ENCODE data around the gene ANO10.
"Not testable (repeated sequence)": the region's sequence is repeated elsewhere in the genome, so short reads cannot be mapped to it uniquely, and the experiment has no call there.

Gene ANO10

GRCh38 chr3:43462566-43462965 lies 159.2 kb downstream of the ANO10 start:
- DNase-seq, result not testable (repeated sequence)

- no peak for DNase-seq
Observed at GRCh38 chr3:43461345-43461744, 160.5 kb downstream of the ANO10 start.

- DNase-seq, result not testable (repeated sequence)
Observed at GRCh38 chr3:43457038-43457437, 164.8 kb downstream of the ANO10 start.

- no peak for DNase-seq
Observed at GRCh38 chr3:43455233-43455632, 166.6 kb downstream of the ANO10 start.

GRCh38 chr3:43453981-43454380 lies 167.8 kb downstream of the ANO10 start:
- no peak for DNase-seq

GRCh38 chr3:43451670-43452254 lies 170.0 kb downstream of the ANO10 start:
- DNase-seq, result no peak

- DNase-seq, result no peak
Observed at GRCh38 chr3:43448098-43448497, 173.7 kb downstream of the ANO10 start.

- DNase-seq, result no peak
Observed at GRCh38 chr3:43445820-43446219, 176.0 kb downstream of the ANO10 start.

- no peak for DNase-seq
Observed at GRCh38 chr3:43442872-43443395, 178.9 kb downstream of the ANO10 start.

- no peak for DNase-seq
Observed at GRCh38 chr3:43436507-43437140, 185.2 kb downstream of the ANO10 start.

GRCh38 chr3:43435706-43436105 lies 186.1 kb downstream of the ANO10 start:
- no peak for DNase-seq

GRCh38 chr3:43434431-43434830 lies 187.4 kb downstream of the ANO10 start:
- DNase-seq, result no peak

GRCh38 chr3:43432462-43432861 lies 189.3 kb downstream of the ANO10 start:
- DNase-seq, result no peak

GRCh38 chr3:43426388-43426787 lies 195.4 kb downstream of the ANO10 start:
- no peak for DNase-seq

GRCh38 chr3:43425829-43426228 lies 196.0 kb downstream of the ANO10 start:
- DNase-seq, result no peak

- no peak for DNase-seq
Observed at GRCh38 chr3:43423639-43424038, 198.2 kb downstream of the ANO10 start.

GRCh38 chr3:43423142-43423541 lies 198.7 kb downstream of the ANO10 start:
- DNase-seq, result no peak

- DNase-seq, result no peak
Observed at GRCh38 chr3:43418601-43419272, 203.1 kb downstream of the ANO10 start.

- DNase-seq, result no peak
Observed at GRCh38 chr3:43417133-43417532, 204.7 kb downstream of the ANO10 start.

GRCh38 chr3:43415088-43415487 lies 206.7 kb downstream of the ANO10 start:
- DNase-seq, result no peak

GRCh38 chr3:43413676-43414368 lies 208.0 kb downstream of the ANO10 start:
- DNase-seq, result no peak

GRCh38 chr3:43411429-43411828 lies 210.4 kb downstream of the ANO10 start:
- no peak for DNase-seq

- DNase-seq, result no peak
Observed at GRCh38 chr3:43410592-43410991, 211.2 kb downstream of the ANO10 start.

- no peak for DNase-seq
Observed at GRCh38 chr3:43409506-43409905, 212.3 kb downstream of the ANO10 start.

Measured in activated naive CD4-positive, alpha-beta T cell (primary cell).